Measurements from ENCODE around the gene FMNL2.
A peak's percentile ranks its signal among the peaks of the same experiment; 100 is the strongest.
"Not testable (repeated sequence)": the region's sequence is repeated elsewhere in the genome, so short reads cannot be mapped to it uniquely, and the experiment has no call there.

FMNL2 gene

DNA sequence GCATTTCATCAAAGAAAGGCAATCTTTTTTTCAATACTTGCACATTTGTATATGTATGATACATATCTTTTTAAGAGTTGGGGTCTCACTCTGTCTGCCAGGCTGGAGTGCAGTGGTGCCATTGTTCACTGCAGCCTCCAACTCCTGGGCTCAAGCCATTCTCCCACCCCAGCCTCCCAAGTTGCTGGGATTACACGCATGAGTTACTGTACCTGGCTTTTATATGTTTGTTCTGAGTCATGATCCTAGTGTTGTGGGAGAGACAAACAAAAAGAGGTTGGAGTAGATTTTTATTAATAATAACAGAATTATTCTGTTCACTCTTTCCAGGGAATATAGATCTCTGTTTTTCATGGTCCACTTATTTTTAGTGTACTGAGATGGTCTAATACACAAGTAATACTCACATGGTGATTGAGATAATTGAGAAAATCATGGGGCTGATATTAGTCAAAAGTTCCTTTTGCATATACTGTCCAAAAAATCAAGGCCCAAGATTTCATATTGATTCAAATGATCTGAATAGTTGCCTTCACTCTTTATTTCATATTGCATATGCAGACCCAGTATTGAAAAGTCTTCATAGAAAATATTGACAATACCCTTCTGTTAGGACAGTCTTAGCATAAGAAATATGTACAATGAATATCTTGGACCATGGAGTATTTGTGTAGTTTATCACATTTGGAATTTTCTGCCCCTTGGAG is 138.3 kb downstream of the FMNL2 start:
- no peak for DNase-seq

- DNase-seq, result not testable (repeated sequence)
These were observed 139.5 kb downstream of the FMNL2 start for GRCh38 chr2:152474523-152474922.

DNA sequence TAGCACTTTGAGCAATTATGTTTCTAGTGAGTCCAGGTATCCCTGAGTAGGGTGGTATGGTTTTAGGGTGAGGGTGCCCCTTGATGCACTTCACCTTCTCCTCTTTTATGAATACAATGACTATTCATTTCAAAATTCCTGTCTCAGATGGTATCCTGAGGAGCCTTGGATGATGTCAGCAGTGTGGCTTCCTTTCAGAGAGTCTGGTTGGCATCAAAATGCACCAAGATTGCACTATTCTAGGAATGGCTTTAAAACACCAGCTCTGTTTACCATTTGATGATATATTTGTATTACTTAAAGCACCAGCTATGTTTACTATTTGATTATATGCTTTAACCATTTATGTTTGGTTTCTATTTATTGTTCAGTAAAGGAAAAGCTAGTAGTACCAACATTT is 141.0 kb downstream of the FMNL2 start:
- DNase-seq, result no peak

- DNase-seq, result no peak
These were observed 142.5 kb downstream of the FMNL2 start for GRCh38 chr2:152477347-152478092.

DNA sequence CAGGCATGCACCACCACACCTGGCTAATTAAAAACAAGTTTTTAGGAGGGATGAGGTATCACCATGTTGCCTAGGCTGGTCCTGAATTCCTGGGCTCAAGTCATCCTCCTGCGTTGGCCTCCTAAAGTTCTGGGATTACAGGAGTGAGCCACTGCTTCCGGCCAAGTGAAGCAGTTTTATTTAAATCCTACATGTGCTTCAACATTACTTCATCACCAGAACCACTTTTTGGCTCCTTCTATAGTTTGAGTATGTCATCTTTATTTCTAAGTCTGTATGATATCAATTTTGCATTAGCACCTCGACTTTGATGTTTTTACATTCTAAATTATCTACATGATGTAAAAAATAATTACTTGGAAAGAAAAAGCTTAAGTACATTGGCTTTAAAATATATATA is 144.3 kb downstream of the FMNL2 start:
- no peak for DNase-seq

GRCh38 chr2:152480821-152481399 is 145.9 kb downstream of the FMNL2 start:
- DNase-seq, result no peak

GRCh38 chr2:152481881-152482583 is 147.1 kb downstream of the FMNL2 start:
- no peak for DNase-seq

GRCh38 chr2:152483276-152484063 is 148.5 kb downstream of the FMNL2 start:
- DNase-seq, result no peak

- no peak for DNase-seq
These were observed 151.2 kb downstream of the FMNL2 start for GRCh38 chr2:152485954-152486736.

- DNase-seq, result no peak
These were observed 151.9 kb downstream of the FMNL2 start for GRCh38 chr2:152486737-152487400.

GRCh38 chr2:152488075-152488474 is 153.1 kb downstream of the FMNL2 start:
- DNase-seq, result no peak

DNA sequence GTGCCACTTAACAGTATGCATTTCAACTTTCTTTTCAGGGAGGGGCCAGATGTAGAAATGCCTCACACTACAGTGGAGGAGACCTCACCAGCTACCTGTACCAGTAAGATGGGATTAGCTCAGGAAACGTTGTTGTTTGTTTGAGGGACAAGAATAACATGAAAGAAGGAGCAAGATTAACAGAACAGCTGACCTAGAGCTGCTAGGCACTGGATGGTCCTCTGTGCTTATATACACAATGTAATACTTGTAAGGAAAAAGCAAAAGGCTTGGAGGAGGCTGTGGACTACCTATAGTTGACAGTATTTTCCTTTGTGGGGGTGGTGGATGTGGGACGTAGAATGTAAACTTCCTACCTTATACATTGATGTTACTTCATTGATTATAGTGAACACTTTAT is 154.4 kb downstream of the FMNL2 start:
- DNase-seq, result no peak

DNA sequence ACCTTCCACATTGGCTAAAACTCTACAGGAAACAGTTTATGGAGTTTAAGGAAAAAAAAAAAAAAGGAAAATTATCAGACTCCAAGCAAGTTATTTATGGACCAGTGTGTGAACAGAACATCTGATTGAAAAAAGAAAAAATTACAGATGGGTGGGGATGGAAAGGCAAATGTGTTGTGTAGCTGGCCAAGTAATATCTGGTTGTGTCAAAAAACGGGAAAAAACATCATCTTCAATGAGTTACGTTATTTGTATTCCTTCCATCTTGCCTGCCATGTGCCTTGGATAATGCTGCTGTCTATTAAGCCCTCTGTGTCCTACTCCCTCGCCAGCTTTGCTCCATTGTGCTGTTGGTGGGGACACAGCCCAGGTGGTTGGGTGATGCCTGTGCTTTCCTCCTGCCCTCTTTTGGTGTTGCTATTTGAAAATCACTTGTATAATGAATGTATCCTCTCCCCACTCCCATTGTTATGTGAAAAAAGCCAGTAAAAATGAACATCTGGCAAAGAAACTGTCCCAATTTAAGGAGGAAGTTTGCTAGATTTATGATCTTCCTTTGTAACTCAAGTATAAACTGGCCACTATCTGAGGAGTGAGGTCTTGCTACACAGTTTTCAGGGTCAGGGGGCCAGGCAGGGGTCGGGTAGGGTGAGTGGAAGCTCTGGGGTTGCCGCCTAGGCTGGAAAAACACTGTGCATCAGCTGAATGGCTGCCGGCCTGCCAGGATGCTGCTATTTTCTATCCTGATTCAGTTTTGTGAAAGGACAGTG is 155.9 kb downstream of the FMNL2 start:
- DNase-seq, result no peak

GRCh38 chr2:152492131-152492530 is 157.2 kb downstream of the FMNL2 start:
- no peak for DNase-seq

GRCh38 chr2:152492911-152493310 is 157.9 kb downstream of the FMNL2 start:
- no peak for DNase-seq

DNA sequence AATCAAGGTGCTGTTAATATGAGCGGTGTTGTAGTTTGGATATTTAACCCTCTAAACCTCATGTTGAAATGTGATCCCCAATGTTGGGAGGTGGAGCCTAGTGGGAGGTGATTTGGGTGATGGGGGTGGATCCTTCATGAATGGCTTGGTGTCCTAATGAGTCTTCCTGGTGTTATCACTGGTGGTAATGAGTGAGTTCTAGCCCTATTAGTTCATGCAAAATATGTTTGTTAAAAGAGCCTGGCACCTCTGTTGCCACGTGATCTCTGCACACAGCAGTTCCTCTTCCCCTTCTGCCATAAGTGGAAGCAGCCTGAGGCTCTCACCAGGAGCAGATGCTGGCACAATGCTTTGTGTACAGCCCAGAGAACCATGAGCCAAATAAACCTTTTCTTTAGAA is 158.4 kb downstream of the FMNL2 start:
- no peak for DNase-seq

GRCh38 chr2:152493945-152494528 is 159.1 kb downstream of the FMNL2 start:
- no peak for DNase-seq

DNA sequence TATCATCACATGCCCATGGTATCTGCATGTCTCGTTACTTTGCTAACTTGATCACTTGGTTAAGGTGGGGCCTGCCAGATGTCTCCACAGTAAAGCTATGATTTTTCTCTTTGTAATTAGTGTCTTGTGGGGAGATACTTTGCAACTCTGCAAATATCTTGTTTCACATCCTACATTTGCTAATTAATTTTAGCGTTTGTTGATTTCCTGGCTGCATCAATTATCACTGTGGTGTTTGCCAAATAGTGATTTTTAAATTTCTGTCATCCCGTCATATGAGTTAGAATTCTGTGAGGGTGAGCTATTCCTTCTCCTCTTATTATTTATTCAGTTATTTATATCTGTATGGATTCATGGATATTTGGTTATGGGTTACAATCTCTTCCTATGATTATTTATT is 161.4 kb downstream of the FMNL2 start:
- DNase-seq, result no peak

GRCh38 chr2:152497481-152498052 is 162.6 kb downstream of the FMNL2 start:
- peak in 1 of 5 donors; percentile 20 for DNase-seq

Data from T-helper 1 cell (primary cell).